ENCODE results near the gene AIRE.

GRCh38 chr21:44296916-44297315 lies 11.2 kb downstream of the AIRE start:
- TF ChIP-seq CTCF (conservative IDR thresholded peaks at IDR 0.05; ENCODE audit: low read depth, low read length) (no peak), EZH2 (IDR thresholded peaks at IDR 0.05; ENCODE audit: borderline replicate concordance, low read depth, low read length, poor library complexity, severe bottlenecking) (no peak)

All from A673 (cell line).